Osteoblast (primary cell): ENCODE results near the gene KMT2E. TPM values are rescaled to one million over a fixed set of nuclear protein-coding genes. Genes with fewer than 3 reads are reported as not detected.

Experiments used
- DNase-seq: peaks from one replicate; pipeline ENCODE4 v3.0.0; 2011; ENCODE audit warnings: low spot score, mixed read lengths; ENCODE audit not compliant: insufficient read length; ENCODE audit errors: missing footprints
- H2AFZ ChIP-seq: 2 replicates; pipeline ENCODE4 v1.6.0; 2011; ENCODE audit warnings: mild to moderate bottlenecking, low read length
- H3K27ac ChIP-seq: 2 replicates; pipeline ENCODE4 v1.5.1; 2011; ENCODE audit warnings: mild to moderate bottlenecking, low read depth, low read length, moderate library complexity
- H3K27me3 ChIP-seq: 2 replicates; pipeline ENCODE4 v1.6.0; 2012; ENCODE audit warnings: mild to moderate bottlenecking, control low read depth, inconsistent platforms, low read length, moderate library complexity; ENCODE audit not compliant: insufficient read depth
- H3K36me3 ChIP-seq: 2 replicates; pipeline ENCODE4 v1.5.1; 2011; ENCODE audit warnings: mild to moderate bottlenecking, low read length, control low read depth, moderate library complexity; ENCODE audit not compliant: insufficient read depth
- H3K4me1 ChIP-seq: 2 replicates; pipeline ENCODE4 v1.5.1; 2011; ENCODE audit warnings: mild to moderate bottlenecking, low read length, control low read depth, moderate library complexity; ENCODE audit not compliant: insufficient read depth
- H3K4me2 ChIP-seq: 2 replicates; pipeline ENCODE4 v1.6.0; 2011; ENCODE audit warnings: mild to moderate bottlenecking, low read length; ENCODE audit not compliant: insufficient read depth
- H3K4me3 ChIP-seq: fragments of 200-600 bp; sonication (generic); 3 replicates; pipeline ENCODE4 v1.5.1; 2012; ENCODE audit warnings: mild to moderate bottlenecking, low read length, inconsistent platforms; ENCODE audit not compliant: insufficient read depth
- H3K79me2 ChIP-seq: 2 replicates; pipeline ENCODE4 v1.6.0; 2012; ENCODE audit warnings: mild to moderate bottlenecking, low read length, control low read depth, inconsistent platforms; ENCODE audit not compliant: insufficient read depth
- H3K9me3 ChIP-seq: 2 replicates; pipeline ENCODE4 v1.5.1; 2011; ENCODE audit warnings: low read depth, low read length, control low read depth
- H4K20me1 ChIP-seq: 2 replicates; pipeline ENCODE4 v1.6.0; 2012; ENCODE audit warnings: mild to moderate bottlenecking, low read length, control low read depth; ENCODE audit not compliant: insufficient read depth
- total RNA-seq: library from RNA; depleted of rRNA; stranded (reverse); fragments of >200 nt; gene quantifications from 2 replicates; pipeline ENCODE4 v1.2.3, GENCODE V29; 2012
- TF ChIP-seq, protein P1 (sequence below): IDR thresholded peaks from 2 replicates; pipeline ENCODE4 v1.5.1; 2011; ENCODE audit warnings: mild to moderate bottlenecking, low read depth, low read length, moderate library complexity; ENCODE audit errors: extremely low read depth

Gene KMT2E
- total RNA-seq, 1 donor: 124 TPM

DNA sequence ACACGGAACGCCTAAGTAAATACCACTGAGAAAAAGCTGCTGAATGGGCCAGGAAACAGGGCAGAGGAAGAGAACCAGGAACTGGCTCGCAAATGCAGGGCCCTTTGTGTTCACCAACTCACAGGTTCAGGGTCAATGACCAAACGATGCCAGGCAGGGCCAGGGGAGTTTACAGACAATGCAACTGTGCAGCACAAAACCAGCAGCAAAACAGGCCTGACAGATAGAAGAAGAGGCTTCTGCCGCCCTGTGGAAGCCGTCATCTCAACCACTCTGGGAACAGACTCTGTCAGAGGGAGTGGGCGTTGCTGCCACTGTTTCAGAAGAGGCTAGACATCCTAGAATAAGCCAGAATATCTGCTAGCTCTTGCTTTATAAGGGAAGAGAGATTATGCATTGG, 117.9 kb downstream of the KMT2E start:
- DNase-seq: no peak
- Histone ChIP-seq H3K9me3 (no peaks in the 10 kb centered on the region), H3K27ac (peak overlapping the region; percentile 31), H3K79me2 (peaks cover 70% of the 10 kb centered on the region), H3K4me1 (peaks cover 19% of the 10 kb centered on the region), H3K4me2 (no peak overlapping the region), H3K27me3 (no peaks in the 10 kb centered on the region), H3K36me3 (peaks cover 14% of the 10 kb centered on the region), H4K20me1 (peaks cover 28% of the 10 kb centered on the region), H3K4me3 (no peak overlapping the region), H2AFZ (no peak overlapping the region)
- TF ChIP-seq, protein P1, sequence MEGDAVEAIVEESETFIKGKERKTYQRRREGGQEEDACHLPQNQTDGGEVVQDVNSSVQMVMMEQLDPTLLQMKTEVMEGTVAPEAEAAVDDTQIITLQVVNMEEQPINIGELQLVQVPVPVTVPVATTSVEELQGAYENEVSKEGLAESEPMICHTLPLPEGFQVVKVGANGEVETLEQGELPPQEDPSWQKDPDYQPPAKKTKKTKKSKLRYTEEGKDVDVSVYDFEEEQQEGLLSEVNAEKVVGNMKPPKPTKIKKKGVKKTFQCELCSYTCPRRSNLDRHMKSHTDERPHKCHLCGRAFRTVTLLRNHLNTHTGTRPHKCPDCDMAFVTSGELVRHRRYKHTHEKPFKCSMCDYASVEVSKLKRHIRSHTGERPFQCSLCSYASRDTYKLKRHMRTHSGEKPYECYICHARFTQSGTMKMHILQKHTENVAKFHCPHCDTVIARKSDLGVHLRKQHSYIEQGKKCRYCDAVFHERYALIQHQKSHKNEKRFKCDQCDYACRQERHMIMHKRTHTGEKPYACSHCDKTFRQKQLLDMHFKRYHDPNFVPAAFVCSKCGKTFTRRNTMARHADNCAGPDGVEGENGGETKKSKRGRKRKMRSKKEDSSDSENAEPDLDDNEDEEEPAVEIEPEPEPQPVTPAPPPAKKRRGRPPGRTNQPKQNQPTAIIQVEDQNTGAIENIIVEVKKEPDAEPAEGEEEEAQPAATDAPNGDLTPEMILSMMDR: no peak

DNA sequence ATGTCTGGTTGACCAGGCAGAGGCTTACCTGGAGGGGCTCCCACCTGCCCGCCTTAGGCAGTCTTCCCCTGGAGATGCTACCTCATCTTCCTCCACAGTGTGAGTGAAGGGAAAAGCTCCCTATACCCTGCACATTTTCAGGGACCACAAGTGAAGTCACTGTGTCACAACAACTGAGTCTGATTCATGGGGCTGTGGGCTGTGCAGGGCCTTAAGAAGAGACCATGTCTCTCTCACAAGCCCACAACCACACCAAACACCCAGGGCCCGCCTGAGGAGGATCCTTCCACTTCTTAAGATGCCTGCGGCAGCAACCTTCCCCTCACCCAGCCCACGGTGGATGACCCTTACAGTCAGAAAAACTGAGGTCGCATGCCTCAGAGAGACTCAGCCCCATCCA, 118.3 kb downstream of the KMT2E start:
- peaks cover 74% of the 10 kb centered on the region for H3K79me2 ChIP-seq
- H3K27ac ChIP-seq: no peak overlapping the region
- no peaks in the 10 kb centered on the region for H3K9me3 ChIP-seq
- peaks cover 16% of the 10 kb centered on the region for H3K36me3 ChIP-seq
- peaks cover 31% of the 10 kb centered on the region for H4K20me1 ChIP-seq
- peaks cover 16% of the 10 kb centered on the region for H3K4me1 ChIP-seq
- H3K4me3 ChIP-seq: no peak overlapping the region
- no peaks in the 10 kb centered on the region for H3K27me3 ChIP-seq
- H2AFZ ChIP-seq: no peak overlapping the region
- H3K4me2 ChIP-seq: no peak overlapping the region
- TF ChIP-seq, protein P1: no peak
- DNase-seq: no peak

DNA sequence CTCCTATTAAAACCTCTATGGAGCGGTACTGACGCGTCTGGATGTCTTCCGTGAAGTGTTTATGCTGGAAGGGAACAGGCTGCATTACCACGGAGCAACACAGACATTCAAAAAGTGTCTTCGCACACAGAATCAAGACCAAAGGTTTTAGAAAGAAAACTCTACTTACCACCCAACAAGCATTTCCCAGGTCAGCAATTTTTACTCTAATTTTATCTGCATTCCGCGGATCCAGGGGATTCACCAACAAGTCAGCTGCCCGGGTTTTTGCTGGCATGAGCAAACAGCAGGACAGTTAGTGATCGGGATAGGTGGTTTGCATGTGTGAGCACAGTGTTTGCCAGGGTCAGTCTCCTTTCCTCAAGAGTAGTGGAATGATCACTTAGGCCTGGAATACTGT, 118.8 kb downstream of the KMT2E start:
- Histone ChIP-seq H4K20me1 (peaks cover 34% of the 10 kb centered on the region), H3K4me2 (no peak overlapping the region), H3K36me3 (peaks cover 21% of the 10 kb centered on the region), H3K9me3 (no peaks in the 10 kb centered on the region), H3K27me3 (no peaks in the 10 kb centered on the region), H3K4me3 (no peak overlapping the region), H3K27ac (no peak overlapping the region), H3K4me1 (peaks cover 16% of the 10 kb centered on the region), H3K79me2 (peaks cover 79% of the 10 kb centered on the region), H2AFZ (no peak overlapping the region)
- DNase-seq: no peak
- TF ChIP-seq, protein P1: no peak

DNA sequence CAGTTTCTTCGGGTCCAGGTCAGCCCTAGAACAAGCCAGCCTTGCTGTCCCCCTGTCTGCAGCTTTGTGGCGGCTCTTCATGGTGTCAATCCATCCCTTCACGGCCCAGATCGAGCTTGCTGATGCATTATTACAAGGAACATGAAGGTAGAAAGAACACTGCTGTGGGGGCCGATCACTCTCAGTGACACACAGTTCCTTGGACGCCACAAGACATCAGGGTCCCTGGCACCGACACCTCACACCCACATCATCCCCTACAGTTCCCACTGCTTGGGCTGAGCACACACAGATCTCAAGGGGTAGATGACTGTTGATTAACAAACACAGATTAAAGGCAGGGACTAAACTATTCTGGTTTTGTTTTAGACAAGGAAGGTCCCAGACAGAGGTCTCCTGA, 119.4 kb downstream of the KMT2E start:
- Histone ChIP-seq H2AFZ (no peak overlapping the region), H3K9me3 (no peaks in the 10 kb centered on the region), H3K27me3 (no peaks in the 10 kb centered on the region), H3K79me2 (peaks cover 74% of the 10 kb centered on the region), H3K4me2 (no peak overlapping the region), H3K27ac (no peak overlapping the region), H4K20me1 (peaks cover 29% of the 10 kb centered on the region), H3K4me3 (no peak overlapping the region), H3K36me3 (peaks cover 18% of the 10 kb centered on the region), H3K4me1 (peaks cover 16% of the 10 kb centered on the region)
- DNase-seq: no peak
- TF ChIP-seq, protein P1: no peak
